Endothelial cell of umbilical vein (primary cell): ENCODE measurements around the gene PLAC1.

Experiments used
- MYC ChIP-seq: IDR thresholded peaks from one replicate; pipeline ENCODE4 v1.6.1; 2011; ENCODE audit warnings: mild to moderate bottlenecking, low read depth, low read length
- POLR2A ChIP-seq: IDR thresholded peaks from 2 replicates; pipeline ENCODE4 v1.6.1; 2012; ENCODE audit warnings: low read depth, mild to moderate bottlenecking, control low read depth, low read length
- POLR2AphosphoS5 ChIP-seq: IDR thresholded peaks from 2 replicates; pipeline ENCODE4 v1.6.1; 2012; ENCODE audit warnings: low read depth, mild to moderate bottlenecking, control low read depth, low read length, moderate library complexity; ENCODE audit not compliant: insufficient read depth
- TF ChIP-seq, protein P1 (sequence below), 2 donors: IDR thresholded peaks; 1 replicate in 1 of 2; 2 replicates in 1 of 2; pipeline ENCODE4 v1.5.1; 2011; ENCODE audit warnings: low read length in 2 of 2, mild to moderate bottlenecking in 2 of 2, moderate library complexity in 2 of 2, control low read depth in 1 of 2, inconsistent platforms in 1 of 2, low read depth in 1 of 2; ENCODE audit not compliant: insufficient read depth in 1 of 2; ENCODE audit errors: extremely low read depth in 1 of 2
- TF ChIP-seq, protein P2 (sequence below): IDR thresholded peaks from 2 replicates; pipeline ENCODE4 v1.6.1; 2011; ENCODE audit not compliant: insufficient read depth, insufficient read length

- TF ChIP-seq, protein P1, sequence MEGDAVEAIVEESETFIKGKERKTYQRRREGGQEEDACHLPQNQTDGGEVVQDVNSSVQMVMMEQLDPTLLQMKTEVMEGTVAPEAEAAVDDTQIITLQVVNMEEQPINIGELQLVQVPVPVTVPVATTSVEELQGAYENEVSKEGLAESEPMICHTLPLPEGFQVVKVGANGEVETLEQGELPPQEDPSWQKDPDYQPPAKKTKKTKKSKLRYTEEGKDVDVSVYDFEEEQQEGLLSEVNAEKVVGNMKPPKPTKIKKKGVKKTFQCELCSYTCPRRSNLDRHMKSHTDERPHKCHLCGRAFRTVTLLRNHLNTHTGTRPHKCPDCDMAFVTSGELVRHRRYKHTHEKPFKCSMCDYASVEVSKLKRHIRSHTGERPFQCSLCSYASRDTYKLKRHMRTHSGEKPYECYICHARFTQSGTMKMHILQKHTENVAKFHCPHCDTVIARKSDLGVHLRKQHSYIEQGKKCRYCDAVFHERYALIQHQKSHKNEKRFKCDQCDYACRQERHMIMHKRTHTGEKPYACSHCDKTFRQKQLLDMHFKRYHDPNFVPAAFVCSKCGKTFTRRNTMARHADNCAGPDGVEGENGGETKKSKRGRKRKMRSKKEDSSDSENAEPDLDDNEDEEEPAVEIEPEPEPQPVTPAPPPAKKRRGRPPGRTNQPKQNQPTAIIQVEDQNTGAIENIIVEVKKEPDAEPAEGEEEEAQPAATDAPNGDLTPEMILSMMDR (IDR thresholded peaks at IDR 0.05; ENCODE audit: extremely low read depth in 1 of 2, insufficient read depth in 1 of 2, low read depth in 1 of 2, low read length in 2 of 2), result no peak
- TF ChIP-seq POLR2A (no peak), POLR2AphosphoS5 (no peak), MYC (no peak)
- TF ChIP-seq, protein P2, sequence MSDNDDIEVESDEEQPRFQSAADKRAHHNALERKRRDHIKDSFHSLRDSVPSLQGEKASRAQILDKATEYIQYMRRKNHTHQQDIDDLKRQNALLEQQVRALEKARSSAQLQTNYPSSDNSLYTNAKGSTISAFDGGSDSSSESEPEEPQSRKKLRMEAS, result no peak
These were observed 2.4 kb upstream of the PLAC1 start for GRCh38 chrX:134660627-134661026.
